H9 (cell line): ENCODE results near the gene GALNT17. TPM values are rescaled to one million over a fixed set of nuclear protein-coding genes. Genes with fewer than 3 reads are reported as not detected.

Experiments used
- DNase-seq: peaks from one replicate; pipeline ENCODE4 v3.0.0-alpha.2; 2017
- H2AFZ ChIP-seq: one replicate; pipeline ENCODE4 v1.6.1; 2013; ENCODE audit warnings: mild to moderate bottlenecking, low read length, control low read depth, moderate library complexity
- H2AK5ac ChIP-seq: 2 replicates; pipeline ENCODE4 v1.6.1; 2013; ENCODE audit warnings: low read length, control low read depth, mixed read lengths; ENCODE audit not compliant: insufficient read length
- H2BK120ac ChIP-seq: one replicate; pipeline ENCODE4 v1.6.1; 2013; ENCODE audit warnings: low read depth, mild to moderate bottlenecking, low read length, control low read depth, inconsistent platforms; ENCODE audit not compliant: poor library complexity, severe bottlenecking
- H2BK12ac ChIP-seq: 2 replicates; pipeline ENCODE4 v1.6.1; 2013; ENCODE audit warnings: low read length, control low read depth, mixed read lengths, low read depth; ENCODE audit not compliant: insufficient read length
- H2BK15ac ChIP-seq: 2 replicates; pipeline ENCODE4 v1.6.1; 2013; ENCODE audit warnings: low read depth, low read length, control low read depth
- H2BK20ac ChIP-seq: one replicate; pipeline ENCODE4 v1.6.1; 2013; ENCODE audit warnings: low read depth, mild to moderate bottlenecking, low read length, control low read depth, inconsistent platforms; ENCODE audit not compliant: poor library complexity, severe bottlenecking
- H2BK5ac ChIP-seq: 2 replicates; pipeline ENCODE4 v1.6.1; 2013; ENCODE audit warnings: low read length, control low read depth, mixed read lengths; ENCODE audit not compliant: insufficient read length
- H3K14ac ChIP-seq: 2 replicates; pipeline ENCODE4 v1.6.1; 2013; ENCODE audit warnings: low read length, control low read depth; ENCODE audit not compliant: insufficient read depth
- H3K18ac ChIP-seq: 2 replicates; pipeline ENCODE4 v1.6.1; 2013; ENCODE audit warnings: low read depth, mild to moderate bottlenecking, mixed read lengths, low read length, control low read depth; ENCODE audit not compliant: insufficient read length
- H3K23ac ChIP-seq: 2 replicates; pipeline ENCODE4 v1.6.1; 2013; ENCODE audit warnings: low read length, control low read depth, mixed read lengths, low read depth; ENCODE audit not compliant: insufficient read length
- H3K23me2 ChIP-seq: 2 replicates; pipeline ENCODE4 v1.6.1; 2013; ENCODE audit warnings: low read depth, mild to moderate bottlenecking, mixed read lengths, low read length, control low read depth; ENCODE audit not compliant: insufficient read length, poor library complexity, severe bottlenecking
- H3K27ac ChIP-seq: 2 replicates; pipeline ENCODE4 v1.5.1; 2013; ENCODE audit warnings: low read length, control low read depth, mixed read lengths, low read depth; ENCODE audit not compliant: insufficient read length
- H3K27me3 ChIP-seq: 2 replicates; pipeline ENCODE4 v1.6.1; 2013; ENCODE audit warnings: low read length, control low read depth, inconsistent platforms; ENCODE audit not compliant: insufficient read depth
- H3K4ac ChIP-seq: 2 replicates; pipeline ENCODE4 v1.6.1; 2013; ENCODE audit warnings: low read depth, mild to moderate bottlenecking, control low read depth, inconsistent platforms, low read length, moderate library complexity
- H3K4me1 ChIP-seq: 2 replicates; pipeline ENCODE4 v1.6.1; 2013; ENCODE audit warnings: low read length, control low read depth, inconsistent platforms; ENCODE audit not compliant: insufficient read depth
- H3K4me2 ChIP-seq: 2 replicates; pipeline ENCODE4 v1.6.1; 2013; ENCODE audit warnings: low read length, control low read depth, mixed read lengths; ENCODE audit not compliant: insufficient read length, insufficient read depth
- H3K56ac ChIP-seq: 2 replicates; pipeline ENCODE4 v1.6.1; 2013; ENCODE audit warnings: low read depth, mild to moderate bottlenecking, mixed read lengths, low read length, control low read depth; ENCODE audit not compliant: insufficient read length
- H3K79me1 ChIP-seq: 2 replicates; pipeline ENCODE4 v1.6.1; 2013; ENCODE audit warnings: low read depth, mild to moderate bottlenecking, moderate library complexity, low read length, control low read depth, inconsistent platforms; ENCODE audit not compliant: insufficient read depth, poor library complexity, severe bottlenecking
- H3K79me2 ChIP-seq: 2 replicates; pipeline ENCODE4 v1.6.1; 2013; ENCODE audit warnings: low read length, control low read depth, inconsistent platforms; ENCODE audit not compliant: insufficient read depth
- H3K9ac ChIP-seq: 2 replicates; pipeline ENCODE4 v1.6.1; 2013; ENCODE audit warnings: low read length, control low read depth, mixed read lengths; ENCODE audit not compliant: insufficient read length; ENCODE audit errors: extremely low read depth
- H3K9me3 ChIP-seq: one replicate; pipeline ENCODE4 v1.6.1; 2013; ENCODE audit warnings: low read depth, low read length, inconsistent platforms; ENCODE audit not compliant: control insufficient read depth
- H3T11ph ChIP-seq: one replicate; pipeline ENCODE4 v1.6.1; 2013; ENCODE audit warnings: mild to moderate bottlenecking, low read length, control low read depth, inconsistent platforms
- H4K20me1 ChIP-seq: one replicate; pipeline ENCODE4 v1.6.1; 2013; ENCODE audit not compliant: control insufficient read depth, insufficient read length, insufficient read depth
- H4K5ac ChIP-seq: 2 replicates; pipeline ENCODE4 v1.6.1; 2013; ENCODE audit warnings: low read depth, mild to moderate bottlenecking, mixed read lengths, low read length, control low read depth; ENCODE audit not compliant: insufficient read length
- H4K8ac ChIP-seq: replicated peaks from 2 replicates; pipeline ENCODE4 v1.6.1; 2013; ENCODE audit warnings: low read length, control low read depth, mixed read lengths, low read depth; ENCODE audit not compliant: insufficient read length
- H4K91ac ChIP-seq: 2 replicates; pipeline ENCODE4 v1.6.1; 2013; ENCODE audit warnings: low read depth, mild to moderate bottlenecking, moderate library complexity, mixed read lengths, low read length, control low read depth; ENCODE audit not compliant: insufficient read length
- H3K27ac Mint-ChIP-seq, 3 experiments: 2 replicates in 2 of 3; 3 replicates in 1 of 3; pipeline ENCODE4 v1.8.0; 2020 to 2021; ENCODE audit warnings: mixed read lengths in 3 of 3, mild to moderate bottlenecking in 1 of 3, moderate library complexity in 1 of 3
- H3K27me3 Mint-ChIP-seq: 2 replicates; pipeline ENCODE4 v1.8.0; 2021; ENCODE audit warnings: low read depth, mild to moderate bottlenecking, moderate library complexity, mixed read lengths
- H3K36me3 Mint-ChIP-seq, 3 experiments: 2 replicates in 2 of 3; 3 replicates in 1 of 3; pipeline ENCODE4 v1.8.0; 2020 to 2021; ENCODE audit warnings: low read depth in 3 of 3, mixed read lengths in 3 of 3; ENCODE audit not compliant: insufficient read depth in 1 of 3
- H3K4me1 Mint-ChIP-seq, 2 experiments: 2 replicates each; pipeline ENCODE4 v1.8.0; 2020; ENCODE audit warnings: mixed read lengths in 2 of 2
- H3K4me3 Mint-ChIP-seq, 2 experiments: 2 replicates in 1 of 2; 3 replicates in 1 of 2; pipeline ENCODE4 v1.8.0; 2020 to 2021; ENCODE audit warnings: mild to moderate bottlenecking in 2 of 2, mixed read lengths in 2 of 2, moderate library complexity in 1 of 2
- H3K9me3 Mint-ChIP-seq, 2 experiments: 2 replicates in 1 of 2; 3 replicates in 1 of 2; pipeline ENCODE4 v1.8.0; 2020; ENCODE audit warnings: mild to moderate bottlenecking in 2 of 2, mixed read lengths in 2 of 2, moderate library complexity in 1 of 2
- CTCF ChIP-seq: fragments of 200-600 bp; sonication (generic); conservative IDR thresholded peaks from 3 replicates; pipeline ENCODE4 v1.8.0; 2021; ENCODE audit warnings: antibody characterized with exemption, mild to moderate bottlenecking
- WGBS: extraction: QIAGEN DNeasy Blood & Tissue Kit; methylation state at CpG from one replicate; pipeline ENCODE4 v1.1.7; 2013; ENCODE audit warnings: missing lambda C conversion rate, low lambda C conversion rate, mixed read lengths; ENCODE audit not compliant: insufficient read length; ENCODE audit errors: extremely low coverage; 5-methylcytosine and 5-hydroxymethylcytosine counted together
- total RNA-seq: library from RNA; stranded (reverse); gene quantifications from 2 replicates; pipeline ENCODE4 v1.2.1, GENCODE V29; 2021

GALNT17 gene
- total RNA-seq, 1 experiment from 2014 or later: 43.2 TPM

GRCh38 chr7:71563276-71563675 lies 431.3 kb downstream of the GALNT17 start:
- Mint-ChIP-seq H3K36me3 (peaks cover 11 to 12% (median 12%) of the 10 kb centered on the region in 3 experiments), H3K9me3 (peaks cover 6 to 8% of the 10 kb centered on the region in 2 experiments; a peak in 3 of 5 replicates), H3K4me3 (no peak overlapping the region), H3K27ac (peak overlapping the region in 1 of 3 experiments; percentile 68; a peak in 2 of 7 replicates), H3K27me3 (peaks cover 1% of the 10 kb centered on the region; the same call in 1 of the 2 replicates), H3K4me1 (peaks cover 26 to 28% of the 10 kb centered on the region in 2 experiments)
- Histone ChIP-seq H2BK15ac (no peak overlapping the region), H3K14ac (no peak overlapping the region; the same call in 1 of the 2 replicates), H3K4me2 (no peak overlapping the region), H3K9me3 (no peaks in the 10 kb centered on the region), H2BK12ac (no peak overlapping the region), H4K5ac (no peak overlapping the region), H2BK120ac (no peak overlapping the region), H2AFZ (no peak overlapping the region), H2BK20ac (no peak overlapping the region), H2AK5ac (no peak overlapping the region), H3K79me1 (no peaks in the 10 kb centered on the region), H3K4ac (no peak overlapping the region), H3K9ac (no peak overlapping the region), H4K91ac (no peak overlapping the region), H3T11ph (no peak overlapping the region), H3K79me2 (no peaks in the 10 kb centered on the region), H2BK5ac (no peak overlapping the region), H3K27ac (no peak overlapping the region), H3K18ac (no peak overlapping the region), H3K4me1 (peaks cover 2% of the 10 kb centered on the region; the same call in 1 of the 2 replicates), H3K56ac (no peak overlapping the region), H3K23me2 (no peaks in the 10 kb centered on the region), H4K8ac (no peak overlapping the region), H3K27me3 (no peaks in the 10 kb centered on the region), H3K23ac (no peak overlapping the region), H4K20me1 (no peaks in the 10 kb centered on the region)
- no peak for DNase-seq
- WGBS: no CpG with 5 or more reads among the region's 6 CpGs
- no peak for TF ChIP-seq CTCF
